Activated CD8-positive, alpha-beta memory T cell treated with anti-CD3 and anti-CD28 coated beads for 48 hours (primary cell): Measurements from ENCODE around the gene MB21D2.

Experiments used
- DNase-seq, 3 experiments: peaks; one replicate each; pipeline ENCODE4 v3.0.0-alpha.2; 2020; ENCODE audit warnings: low read depth in 2 of 3, low spot score in 2 of 3

MB21D2 gene

DNA sequence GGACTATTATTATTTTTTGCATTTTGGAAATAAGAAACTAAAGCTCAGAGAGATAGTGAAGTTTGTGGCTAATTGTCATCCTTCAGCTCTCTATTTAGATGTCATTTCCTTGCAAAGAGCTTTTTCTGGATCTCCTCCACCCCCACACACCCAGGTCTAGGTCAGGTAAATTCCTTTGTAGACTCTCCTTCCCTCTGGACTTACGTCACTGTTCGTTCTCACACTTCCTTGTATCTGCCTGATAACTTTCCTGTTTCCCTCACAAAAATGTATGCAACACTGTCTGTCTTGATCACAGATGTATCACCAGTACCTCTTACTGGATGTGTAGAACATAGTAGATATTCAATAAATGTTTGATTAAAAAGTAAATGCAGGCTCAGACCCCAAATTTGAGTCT, 6.1 kb upstream of the MB21D2 start:
- no peak for DNase-seq

GRCh38 chr3:192921793-192922192, 4.1 kb upstream of the MB21D2 start:
- DNase-seq = no peak

DNA sequence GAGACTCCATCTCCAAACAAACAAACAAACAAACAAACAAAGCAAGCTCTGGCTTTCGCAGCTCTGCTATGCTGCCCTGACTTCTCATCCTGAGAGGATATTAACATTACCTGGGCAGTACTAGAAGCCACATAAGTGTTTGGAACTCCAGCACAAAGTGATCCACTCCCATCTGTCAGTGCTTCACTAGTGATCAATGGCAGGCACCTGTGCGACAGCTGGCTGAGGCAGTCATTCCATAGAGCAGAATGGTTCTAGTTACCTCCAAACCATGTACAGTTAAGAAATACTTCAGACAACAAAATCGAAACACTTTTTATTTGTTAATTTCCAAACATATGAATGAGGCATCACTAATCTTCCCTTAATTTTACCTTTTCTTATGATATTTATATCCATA, 2.8 kb upstream of the MB21D2 start:
- DNase-seq = no peak

GRCh38 chr3:192919901-192920300, 2.2 kb upstream of the MB21D2 start:
- no peak for DNase-seq

- no peak for DNase-seq
These were observed 576 bp upstream of the MB21D2 start for GRCh38 chr3:192918275-192918588.

DNA sequence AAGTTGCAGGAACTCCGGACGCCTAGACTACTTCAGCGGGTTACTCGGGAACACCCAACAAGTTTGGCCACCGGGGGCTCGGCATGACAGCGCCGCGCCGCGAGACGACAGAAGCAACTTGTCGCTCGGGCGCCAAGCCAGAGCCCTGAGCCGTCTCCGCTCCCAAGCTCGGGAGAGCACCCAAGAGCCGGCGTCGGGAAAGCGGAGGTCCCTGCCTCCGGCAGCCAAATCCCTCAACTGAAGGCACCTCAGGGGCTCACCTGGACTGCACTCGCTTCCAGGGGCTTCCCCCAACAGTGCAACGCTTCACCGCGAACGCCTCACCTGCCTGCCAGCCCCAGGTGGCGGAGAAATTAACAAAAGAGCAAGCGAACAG, 640 bp downstream of the MB21D2 start:
- no peak for DNase-seq

GRCh38 chr3:192916371-192917027, 1.2 kb downstream of the MB21D2 start:
- DNase-seq = no peak

GRCh38 chr3:192915722-192916121, 1.9 kb downstream of the MB21D2 start:
- DNase-seq = no peak

- DNase-seq = no peak
These were observed 2.4 kb downstream of the MB21D2 start for GRCh38 chr3:192915304-192915703.

DNA sequence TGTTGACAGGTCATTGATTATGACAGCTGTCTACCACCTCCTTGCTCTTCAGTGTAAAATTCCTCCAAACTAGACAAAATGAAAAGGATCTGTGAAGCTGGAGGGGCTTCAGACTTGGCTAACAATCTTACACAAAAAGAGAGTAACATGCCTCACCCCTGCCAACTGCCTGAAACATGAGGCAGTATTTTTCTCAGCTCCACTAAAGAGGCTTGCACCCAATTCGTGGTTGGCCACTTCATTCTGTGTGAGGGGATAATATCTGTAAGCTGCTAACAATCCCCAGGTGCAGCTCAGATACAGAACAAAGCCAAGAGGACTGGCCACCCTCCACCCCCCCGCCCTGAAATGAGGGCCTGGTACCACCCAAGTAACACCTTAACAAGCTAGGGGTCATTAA, 2.8 kb downstream of the MB21D2 start:
- DNase-seq = no peak

DNA sequence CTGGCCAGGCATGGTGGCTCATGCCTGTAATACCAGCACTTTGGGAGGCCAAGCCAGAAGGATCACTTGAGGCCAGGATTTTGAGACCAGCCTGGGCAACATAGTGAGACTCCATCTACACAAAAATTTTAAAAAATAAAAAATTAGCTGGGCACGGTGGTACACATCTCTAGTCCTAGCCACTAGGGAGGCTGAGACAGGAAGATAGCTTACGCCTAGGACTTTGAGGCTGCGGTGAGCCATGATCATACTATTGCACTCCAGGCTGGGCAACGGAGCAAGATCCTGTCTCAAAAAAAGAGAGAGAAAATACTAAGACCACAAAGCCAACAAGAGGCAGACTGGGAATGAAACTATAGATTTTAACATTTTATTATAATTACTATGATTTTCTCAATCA, 4.1 kb downstream of the MB21D2 start:
- no peak for DNase-seq

- no peak for DNase-seq
These were observed 6.4 kb downstream of the MB21D2 start for GRCh38 chr3:192911293-192911692.

DNA sequence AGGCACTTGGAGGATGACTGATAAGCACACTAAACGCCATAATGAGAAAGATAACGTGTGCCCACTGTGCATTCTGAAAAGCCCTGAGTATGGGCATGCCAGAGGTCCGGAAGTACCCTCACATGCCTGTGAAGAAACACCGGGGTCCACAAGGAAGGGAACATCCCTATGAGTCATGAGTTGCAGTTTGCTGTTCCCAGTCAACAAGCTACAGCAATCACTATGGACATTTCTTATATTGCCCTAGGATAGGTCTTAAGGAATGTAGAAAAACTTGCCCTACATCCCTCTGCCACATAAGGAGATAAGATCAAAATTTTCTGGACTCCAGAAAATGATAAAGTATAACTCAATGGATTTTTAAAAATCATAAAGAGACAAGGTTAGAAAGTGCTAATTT, 9.9 kb downstream of the MB21D2 start:
- DNase-seq = no peak

DNA sequence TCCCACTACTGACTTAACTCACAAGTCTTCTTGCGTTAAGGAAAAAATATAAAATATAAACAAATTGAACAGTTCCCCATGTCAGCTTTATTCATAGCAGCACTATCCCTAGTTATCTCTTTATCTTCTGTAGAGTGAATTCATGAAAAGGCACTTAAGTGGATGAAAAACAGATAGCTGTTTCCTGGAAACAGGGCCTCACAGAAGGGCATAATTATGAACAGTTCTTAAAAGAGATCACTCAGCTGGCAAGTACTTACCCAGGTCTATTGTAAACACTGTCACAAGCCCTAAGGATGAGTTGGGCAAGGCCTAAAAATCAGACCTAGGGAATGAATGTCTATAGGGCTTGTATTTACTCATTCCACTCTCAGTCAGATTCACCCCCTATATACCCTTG, 10.7 kb downstream of the MB21D2 start:
- DNase-seq = no peak

- DNase-seq = no peak
These were observed 11.5 kb downstream of the MB21D2 start for GRCh38 chr3:192905980-192906678.

DNA sequence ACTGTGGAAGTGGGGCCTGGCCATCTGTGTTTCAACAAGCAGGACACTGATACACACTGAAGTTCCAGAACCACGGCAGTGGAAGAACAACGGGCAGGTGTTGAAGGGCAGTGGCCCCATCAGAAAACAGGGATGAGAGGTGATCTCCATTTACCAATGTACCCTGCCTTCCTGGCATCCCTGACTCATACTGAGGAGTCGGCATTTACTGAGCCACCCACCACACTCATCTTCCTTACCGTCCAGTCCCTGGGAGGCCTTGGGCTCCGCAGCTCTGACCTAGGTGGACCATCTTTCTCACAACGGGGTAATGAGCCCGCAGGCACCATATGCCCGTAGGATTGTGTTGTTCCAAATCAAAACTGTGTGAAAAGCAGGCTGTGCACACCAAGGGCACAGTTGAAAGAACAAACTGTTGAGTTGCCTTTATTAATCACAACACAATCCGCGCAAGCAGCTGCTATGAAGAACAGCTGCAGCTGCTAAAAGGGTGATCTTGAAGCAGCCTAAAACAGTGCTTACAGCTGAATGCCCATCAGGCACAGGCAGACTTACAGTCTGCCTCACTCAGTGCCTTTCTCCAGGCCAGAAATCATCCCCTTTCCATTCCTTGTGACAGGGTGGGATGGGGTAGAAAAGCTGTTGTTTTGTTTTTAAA, 12.9 kb downstream of the MB21D2 start:
- no peak for DNase-seq

- DNase-seq = no peak
These were observed 15.1 kb downstream of the MB21D2 start for GRCh38 chr3:192902549-192902948.

- no peak for DNase-seq
These were observed 16.2 kb downstream of the MB21D2 start for GRCh38 chr3:192901435-192901834.

DNA sequence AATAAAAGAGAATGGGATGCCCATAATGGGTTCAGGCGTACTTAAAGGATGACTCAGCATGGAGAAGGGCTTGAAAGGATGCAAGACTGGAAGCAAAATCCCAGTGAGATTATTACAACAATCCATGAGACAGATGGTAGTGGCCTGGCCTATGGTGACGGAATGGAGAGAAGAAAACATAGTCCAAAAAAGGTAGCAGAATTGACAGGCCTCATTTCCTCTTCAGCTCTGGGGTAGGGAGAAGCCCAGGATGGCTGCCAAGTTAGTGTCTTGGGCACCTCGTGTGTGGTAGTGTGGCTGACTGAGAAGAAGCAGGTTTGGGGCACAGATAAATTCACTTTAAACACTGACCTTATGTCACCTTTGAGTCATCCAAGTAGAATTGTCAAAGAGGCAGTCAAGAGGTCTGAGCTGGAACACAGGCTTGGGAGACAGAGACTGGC, 18.1 kb downstream of the MB21D2 start:
- DNase-seq = no peak

DNA sequence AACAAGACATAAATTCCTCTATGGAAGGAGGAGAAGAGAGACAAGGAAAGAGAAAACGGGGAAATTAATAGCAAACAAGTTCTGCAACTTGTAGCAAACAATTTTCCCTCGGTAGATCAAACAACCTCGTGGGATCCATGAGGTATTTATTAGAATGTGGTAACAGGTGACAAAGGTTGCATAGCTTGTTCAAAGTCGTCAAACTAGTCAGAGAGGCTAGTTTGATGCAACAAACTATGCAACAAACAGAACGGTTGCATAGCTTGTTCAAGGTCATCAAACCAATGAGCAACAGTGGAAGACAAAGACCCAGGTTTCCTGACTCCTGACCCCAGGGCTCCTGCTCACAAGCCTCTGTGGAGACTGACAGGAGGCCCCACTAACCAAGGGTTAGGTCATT, 20.7 kb downstream of the MB21D2 start:
- DNase-seq = no peak

DNA sequence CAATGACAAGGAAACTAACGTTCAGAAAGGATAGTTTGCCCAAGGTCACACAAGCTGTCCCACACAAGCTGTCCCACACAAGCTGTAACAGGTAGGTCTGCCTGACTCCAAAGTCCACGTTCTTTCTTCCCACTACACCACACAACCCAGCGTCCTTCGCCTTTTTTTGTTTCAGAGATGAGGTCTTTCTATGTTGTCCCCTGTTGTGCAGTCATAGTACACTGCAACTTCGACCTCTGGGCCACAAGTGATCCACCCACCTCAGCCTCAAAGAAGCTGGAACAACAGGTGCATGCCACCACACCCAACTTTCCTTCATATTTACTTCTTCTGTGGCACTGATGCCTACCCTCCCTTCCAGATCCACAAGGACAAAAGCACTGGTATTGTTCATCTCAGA, 21.4 kb downstream of the MB21D2 start:
- no peak for DNase-seq

DNA sequence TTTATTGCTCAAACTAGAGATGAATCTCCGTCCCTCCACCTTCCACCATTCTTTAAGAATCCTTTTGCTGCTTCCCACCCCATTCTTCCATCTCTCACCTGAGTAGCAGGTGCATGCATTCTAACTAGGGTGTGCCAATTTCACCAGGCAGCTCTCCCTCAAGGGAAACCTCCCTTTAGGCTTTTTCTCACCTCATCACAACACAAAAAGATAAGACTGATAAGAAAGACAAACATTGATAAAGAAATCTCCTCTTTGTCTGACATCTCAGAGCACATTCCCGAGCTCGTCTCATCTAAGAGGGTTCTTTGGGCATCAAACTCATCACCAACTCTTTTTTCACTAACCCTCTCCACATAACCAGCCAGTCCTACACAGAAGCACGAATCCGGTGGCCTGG, 23.0 kb downstream of the MB21D2 start:
- DNase-seq = no peak
